GM12878 (cell line): ENCODE results near the gene NSL1. TPM values are rescaled to one million over a fixed set of nuclear protein-coding genes. Genes with fewer than 3 reads are reported as not detected.
A peak's percentile ranks its signal among the peaks of the same experiment; 100 is the strongest.

Source experiments
- ZNF384 ChIP-seq: IDR thresholded peaks from 2 replicates; pipeline ENCODE4 v1.6.1; 2012; ENCODE audit warnings: low read depth, mild to moderate bottlenecking, low read length, improper control_type of control experiment, borderline replicate concordance
- polyA plus RNA-seq, 11 experiments: library from polyadenylated mRNA; depleted of rRNA in 4 of 11; unstranded in 6 of 11; stranded (reverse) in 5 of 11; fragments of >200 nt; fragmentation: Nextera tagmentation in 4 of 11; fragmentation: Illumina TruSeq in 1 of 11; extraction: Ambion mirVana in 4 of 11; extraction: Trizol in 1 of 11; gene quantifications; 1 replicate in 1 of 11; 2 replicates in 10 of 11; pipeline versions ENCODE4 v1.2.1 to v1.2.3, GENCODE V29; 2011 to 2016; ENCODE audit warnings: inconsistent platforms in 2 of 11, missing spikeins in 2 of 11, low read depth in 1 of 11
- total RNA-seq, 4 experiments: library from RNA; depleted of rRNA in 3 of 4; stranded (reverse); fragments of >200 nt in 3 of 4; fragmentation: Illumina TruSeq in 1 of 4; extraction: Trizol in 1 of 4; gene quantifications; 2 replicates each; pipeline versions ENCODE4 v1.2.1 to v1.2.3, GENCODE V29; 2013 to 2021
- TF ChIP-seq, protein P1 (sequence below): IDR thresholded peaks from 2 replicates; pipeline ENCODE4 v1.6.1; 2011; ENCODE audit warnings: mild to moderate bottlenecking, low read depth, low read length, moderate library complexity; ENCODE audit not compliant: insufficient replicate concordance
- TF ChIP-seq, protein P2 (sequence below): fragments of 450-650 bp; IDR thresholded peaks from 2 replicates; pipeline ENCODE4 v1.6.1; 2017; ENCODE audit warnings: low read depth, mild to moderate bottlenecking, moderate library complexity
- TF ChIP-seq, protein P3 (sequence below): fragments of 450-650 bp; IDR thresholded peaks from 2 replicates; pipeline ENCODE4 v1.6.1; 2016; ENCODE audit warnings: mild to moderate bottlenecking
- TF ChIP-seq, protein P4 (sequence below): fragments of 150-350 bp; IDR thresholded peaks from 2 replicates; pipeline ENCODE4 v1.6.1; 2014; ENCODE audit warnings: mild to moderate bottlenecking, low read depth, low read length

NSL1 gene
- total and polyA plus RNA-seq, 10 of the 15 experiments (the other 5 are each of a cell fraction or from before 2014, with no cell fraction given), result 36.7 to 74.2 (median 46.4) TPM

DNA sequence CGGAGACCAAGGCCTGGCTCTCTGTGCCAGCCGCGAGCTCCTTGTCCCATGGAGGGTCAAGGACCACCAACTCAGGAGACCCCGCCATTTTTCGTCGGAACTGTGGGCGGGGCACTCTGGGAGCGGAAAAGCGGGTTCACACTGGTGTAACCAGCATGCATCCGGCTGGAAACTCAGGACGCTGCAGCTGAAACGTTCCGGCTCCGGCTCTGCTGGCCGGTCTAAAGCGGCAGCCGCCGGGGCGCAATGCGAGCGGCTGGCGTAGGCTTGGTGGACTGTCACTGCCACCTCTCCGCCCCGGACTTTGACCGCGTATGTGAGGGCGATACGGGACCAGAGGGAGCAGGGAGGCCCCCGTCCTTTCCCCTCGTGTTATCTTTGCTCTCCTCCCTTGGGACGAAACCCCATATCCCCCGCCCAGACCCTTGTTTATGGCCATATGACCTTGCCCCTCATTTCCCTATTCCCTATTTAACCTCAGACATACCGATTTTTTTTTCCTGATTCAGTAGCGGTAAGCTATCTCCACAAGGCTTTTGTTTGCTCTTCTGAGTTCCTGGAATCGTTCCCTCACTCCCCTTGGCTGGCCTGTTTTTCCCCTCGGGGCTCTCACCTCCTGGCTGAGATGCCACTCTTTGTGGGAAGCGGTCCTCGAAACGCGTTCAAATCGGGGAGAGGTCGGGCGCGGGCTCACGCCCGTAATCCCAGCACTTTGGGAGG, at the start of gene NSL1, which contains the start of gene TATDN3 (continued):
- TF ChIP-seq, protein P1, sequence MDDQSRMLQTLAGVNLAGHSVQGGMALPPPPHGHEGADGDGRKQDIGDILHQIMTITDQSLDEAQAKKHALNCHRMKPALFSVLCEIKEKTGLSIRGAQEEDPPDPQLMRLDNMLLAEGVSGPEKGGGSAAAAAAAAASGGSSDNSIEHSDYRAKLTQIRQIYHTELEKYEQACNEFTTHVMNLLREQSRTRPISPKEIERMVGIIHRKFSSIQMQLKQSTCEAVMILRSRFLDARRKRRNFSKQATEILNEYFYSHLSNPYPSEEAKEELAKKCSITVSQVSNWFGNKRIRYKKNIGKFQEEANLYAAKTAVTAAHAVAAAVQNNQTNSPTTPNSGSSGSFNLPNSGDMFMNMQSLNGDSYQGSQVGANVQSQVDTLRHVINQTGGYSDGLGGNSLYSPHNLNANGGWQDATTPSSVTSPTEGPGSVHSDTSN, result no peak
- TF ChIP-seq, protein P2, sequence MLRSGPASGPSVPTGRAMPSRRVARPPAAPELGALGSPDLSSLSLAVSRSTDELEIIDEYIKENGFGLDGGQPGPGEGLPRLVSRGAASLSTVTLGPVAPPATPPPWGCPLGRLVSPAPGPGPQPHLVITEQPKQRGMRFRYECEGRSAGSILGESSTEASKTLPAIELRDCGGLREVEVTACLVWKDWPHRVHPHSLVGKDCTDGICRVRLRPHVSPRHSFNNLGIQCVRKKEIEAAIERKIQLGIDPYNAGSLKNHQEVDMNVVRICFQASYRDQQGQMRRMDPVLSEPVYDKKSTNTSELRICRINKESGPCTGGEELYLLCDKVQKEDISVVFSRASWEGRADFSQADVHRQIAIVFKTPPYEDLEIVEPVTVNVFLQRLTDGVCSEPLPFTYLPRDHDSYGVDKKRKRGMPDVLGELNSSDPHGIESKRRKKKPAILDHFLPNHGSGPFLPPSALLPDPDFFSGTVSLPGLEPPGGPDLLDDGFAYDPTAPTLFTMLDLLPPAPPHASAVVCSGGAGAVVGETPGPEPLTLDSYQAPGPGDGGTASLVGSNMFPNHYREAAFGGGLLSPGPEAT, result peak; percentile 98
- no peak; the same call in 1 of the 2 replicates for TF ChIP-seq ZNF384
- TF ChIP-seq, protein P3, sequence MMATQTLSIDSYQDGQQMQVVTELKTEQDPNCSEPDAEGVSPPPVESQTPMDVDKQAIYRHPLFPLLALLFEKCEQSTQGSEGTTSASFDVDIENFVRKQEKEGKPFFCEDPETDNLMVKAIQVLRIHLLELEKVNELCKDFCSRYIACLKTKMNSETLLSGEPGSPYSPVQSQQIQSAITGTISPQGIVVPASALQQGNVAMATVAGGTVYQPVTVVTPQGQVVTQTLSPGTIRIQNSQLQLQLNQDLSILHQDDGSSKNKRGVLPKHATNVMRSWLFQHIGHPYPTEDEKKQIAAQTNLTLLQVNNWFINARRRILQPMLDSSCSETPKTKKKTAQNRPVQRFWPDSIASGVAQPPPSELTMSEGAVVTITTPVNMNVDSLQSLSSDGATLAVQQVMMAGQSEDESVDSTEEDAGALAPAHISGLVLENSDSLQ, result peak; percentile 62
- TF ChIP-seq, protein P4, sequence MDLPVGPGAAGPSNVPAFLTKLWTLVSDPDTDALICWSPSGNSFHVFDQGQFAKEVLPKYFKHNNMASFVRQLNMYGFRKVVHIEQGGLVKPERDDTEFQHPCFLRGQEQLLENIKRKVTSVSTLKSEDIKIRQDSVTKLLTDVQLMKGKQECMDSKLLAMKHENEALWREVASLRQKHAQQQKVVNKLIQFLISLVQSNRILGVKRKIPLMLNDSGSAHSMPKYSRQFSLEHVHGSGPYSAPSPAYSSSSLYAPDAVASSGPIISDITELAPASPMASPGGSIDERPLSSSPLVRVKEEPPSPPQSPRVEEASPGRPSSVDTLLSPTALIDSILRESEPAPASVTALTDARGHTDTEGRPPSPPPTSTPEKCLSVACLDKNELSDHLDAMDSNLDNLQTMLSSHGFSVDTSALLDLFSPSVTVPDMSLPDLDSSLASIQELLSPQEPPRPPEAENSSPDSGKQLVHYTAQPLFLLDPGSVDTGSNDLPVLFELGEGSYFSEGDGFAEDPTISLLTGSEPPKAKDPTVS, result peak; percentile 84; the same call in 1 of the 2 replicates
